Measurements from ENCODE around the gene INTS2. TPM values are rescaled to one million over a fixed set of nuclear protein-coding genes. Genes with fewer than 3 reads are reported as not detected.
A peak's percentile ranks its signal among the peaks of the same experiment; 100 is the strongest.
"Not testable (repeated sequence)": the region's sequence is repeated elsewhere in the genome, so short reads cannot be mapped to it uniquely, and the experiment has no call there.

The INTS2 gene
- total RNA-seq, 1 experiment from 2014 or later = 11.8 TPM

- Mint-ChIP-seq H3K27me3 (ENCODE audit: insufficient read depth, unreplicated experiment) (no peaks in the 10 kb centered on the region), H3K36me3 (ENCODE audit: insufficient read depth, unreplicated experiment) (peaks cover 56% of the 10 kb centered on the region), H3K4me3 (ENCODE audit: unreplicated experiment) (no peak overlapping the region), H3K9me3 (ENCODE audit: unreplicated experiment) (no peaks in the 10 kb centered on the region), H3K27ac (ENCODE audit: low read depth, unreplicated experiment) (no peak overlapping the region), H3K4me1 (ENCODE audit: insufficient read depth, unreplicated experiment) (no peaks in the 10 kb centered on the region)
- no peak for DNase-seq (ENCODE audit: unreplicated experiment)
- ChIA-PET CTCF (interaction anchor here (0.6 kb wide), 1 partner anchor 285 kb away, joined by 3 read pairs; no protein-coding TSS in a partner anchor), POLR2A (interaction anchor here (1.1 to 1.8 kb wide), 2 partner anchors 14 to 15 kb away, joined by 4 to 5 read pairs; partner anchors contain the start of gene INTS2)
- BruUV-seq (replicated peaks) = no TSS peak
- TF ChIP-seq, protein P1, sequence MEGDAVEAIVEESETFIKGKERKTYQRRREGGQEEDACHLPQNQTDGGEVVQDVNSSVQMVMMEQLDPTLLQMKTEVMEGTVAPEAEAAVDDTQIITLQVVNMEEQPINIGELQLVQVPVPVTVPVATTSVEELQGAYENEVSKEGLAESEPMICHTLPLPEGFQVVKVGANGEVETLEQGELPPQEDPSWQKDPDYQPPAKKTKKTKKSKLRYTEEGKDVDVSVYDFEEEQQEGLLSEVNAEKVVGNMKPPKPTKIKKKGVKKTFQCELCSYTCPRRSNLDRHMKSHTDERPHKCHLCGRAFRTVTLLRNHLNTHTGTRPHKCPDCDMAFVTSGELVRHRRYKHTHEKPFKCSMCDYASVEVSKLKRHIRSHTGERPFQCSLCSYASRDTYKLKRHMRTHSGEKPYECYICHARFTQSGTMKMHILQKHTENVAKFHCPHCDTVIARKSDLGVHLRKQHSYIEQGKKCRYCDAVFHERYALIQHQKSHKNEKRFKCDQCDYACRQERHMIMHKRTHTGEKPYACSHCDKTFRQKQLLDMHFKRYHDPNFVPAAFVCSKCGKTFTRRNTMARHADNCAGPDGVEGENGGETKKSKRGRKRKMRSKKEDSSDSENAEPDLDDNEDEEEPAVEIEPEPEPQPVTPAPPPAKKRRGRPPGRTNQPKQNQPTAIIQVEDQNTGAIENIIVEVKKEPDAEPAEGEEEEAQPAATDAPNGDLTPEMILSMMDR (IDR thresholded peaks at IDR 0.05; ENCODE audit: unreplicated experiment) = no peak
- intact Hi-C loops (cut with micrococcal nuclease) = loop anchor here (10.0 kb wide), 1 partner anchor 233 kb away; no protein-coding TSS in a partner anchor
These were observed 14.3 kb upstream of the INTS2 start for GRCh38 chr17:61942085-61942484.

GRCh38 chr17:61928101-61928436 is 287 bp upstream of the INTS2 start:
- BruUV-seq (replicated peaks) = no TSS peak
- POLR2A ChIA-PET = interaction anchor here (0.6 to 1.8 kb wide), 9 partner anchors 14 to 133 kb away, joined by 3 to 7 read pairs (median 3); no protein-coding TSS in a partner anchor

GRCh38 chr17:61926826-61927207 is 965 bp downstream of the INTS2 start:
- Mint-ChIP-seq H3K27ac (ENCODE audit: low read depth, unreplicated experiment) (peak overlapping the region; percentile 95), H3K27me3 (ENCODE audit: insufficient read depth, unreplicated experiment) (no peaks in the 10 kb centered on the region), H3K4me3 (ENCODE audit: unreplicated experiment) (peak overlapping the region; percentile 92), H3K36me3 (ENCODE audit: insufficient read depth, unreplicated experiment) (peaks cover 42% of the 10 kb centered on the region), H3K4me1 (ENCODE audit: insufficient read depth, unreplicated experiment) (peaks cover 12% of the 10 kb centered on the region), H3K9me3 (ENCODE audit: unreplicated experiment) (no peaks in the 10 kb centered on the region)
- TF ChIP-seq, protein P1 (IDR thresholded peaks at IDR 0.05; ENCODE audit: unreplicated experiment) = no peak
- intact Hi-C loops (cut with micrococcal nuclease) = loop anchor here (1.0 kb wide), 1 partner anchor 182 kb away; no protein-coding TSS in a partner anchor
- DNase-seq (ENCODE audit: unreplicated experiment) = no peak
- ChIA-PET CTCF (no interaction called here), POLR2A (interaction anchor here (0.5 to 1.8 kb wide), 12 partner anchors 9 to 499 kb away, joined by 3 to 7 read pairs (median 4); partner anchors contain the start of gene BRIP1)
- BruUV-seq (replicated peaks) = no TSS peak

More at GRCh38 chr17:61928101-61928436, 287 bp upstream of the INTS2 start:
- CTCF ChIA-PET = interaction anchor here (0.6 to 0.7 kb wide), 2 partner anchors 10 to 551 kb away, joined by 3 to 4 read pairs; no protein-coding TSS in a partner anchor
- intact Hi-C loops (cut with micrococcal nuclease) = no loop called here
- peaks cover 31% of the 10 kb centered on the region for H3K36me3 Mint-ChIP-seq (ENCODE audit: insufficient read depth, unreplicated experiment)
- H3K4me3 Mint-ChIP-seq (ENCODE audit: unreplicated experiment) = peak overlapping the region; percentile 92
- TF ChIP-seq, protein P1 (IDR thresholded peaks at IDR 0.05; ENCODE audit: unreplicated experiment) = no peak
- no peaks in the 10 kb centered on the region for H3K27me3 Mint-ChIP-seq (ENCODE audit: insufficient read depth, unreplicated experiment)
- H3K4me1 Mint-ChIP-seq (ENCODE audit: insufficient read depth, unreplicated experiment) = peaks cover 12% of the 10 kb centered on the region
- peak overlapping the region; percentile 95 for H3K27ac Mint-ChIP-seq (ENCODE audit: low read depth, unreplicated experiment)
- no peaks in the 10 kb centered on the region for H3K9me3 Mint-ChIP-seq (ENCODE audit: unreplicated experiment)
- DNase-seq (ENCODE audit: unreplicated experiment) = no peak

- H3K27me3 Mint-ChIP-seq (ENCODE audit: insufficient read depth, unreplicated experiment); H3K4me1 Mint-ChIP-seq (ENCODE audit: insufficient read depth, unreplicated experiment); BruUV-seq (replicated peaks); DNase-seq (ENCODE audit: unreplicated experiment); POLR2A ChIA-PET; CTCF ChIA-PET; H3K27ac Mint-ChIP-seq (ENCODE audit: low read depth, unreplicated experiment); H3K9me3 Mint-ChIP-seq (ENCODE audit: unreplicated experiment); H3K4me3 Mint-ChIP-seq (ENCODE audit: unreplicated experiment); intact Hi-C loops (cut with micrococcal nuclease): not testable (repeated sequence)
- peaks cover 74% of the 10 kb centered on the region for H3K36me3 Mint-ChIP-seq (ENCODE audit: insufficient read depth, unreplicated experiment)
These were observed 12.6 kb downstream of the INTS2 start for GRCh38 chr17:61915162-61915561.
